Measurements from ENCODE around the gene DYRK2.

The DYRK2 gene

GRCh38 chr12:67655829-67656228 lies 7.3 kb downstream of the DYRK2 start:
- DNase-seq (ENCODE audit: low read depth): no peak
- no peak overlapping the region for H3K4me3 ChIP-seq (ENCODE audit: low read depth, low read length)
- TF ChIP-seq CTCF (IDR thresholded peaks at IDR 0.05; ENCODE audit: control insufficient read depth, extremely low read depth, insufficient read depth): no peak

GRCh38 chr12:67656251-67656650 lies 7.7 kb downstream of the DYRK2 start:
- DNase-seq (ENCODE audit: low read depth): no peak
- TF ChIP-seq CTCF (IDR thresholded peaks at IDR 0.05; ENCODE audit: control insufficient read depth, extremely low read depth, insufficient read depth): no peak
- H3K4me3 ChIP-seq (ENCODE audit: low read depth, low read length): no peak overlapping the region

- no peak for TF ChIP-seq CTCF (IDR thresholded peaks at IDR 0.05; ENCODE audit: control insufficient read depth, extremely low read depth, insufficient read depth)
- no peak for DNase-seq (ENCODE audit: low read depth)
- no peak overlapping the region for H3K4me3 ChIP-seq (ENCODE audit: low read depth, low read length)
Measured at GRCh38 chr12:67658486-67658885, 9.9 kb downstream of the DYRK2 start.

- no peak overlapping the region for H3K4me3 ChIP-seq (ENCODE audit: low read depth, low read length)
- no peak for TF ChIP-seq CTCF (IDR thresholded peaks at IDR 0.05; ENCODE audit: control insufficient read depth, extremely low read depth, insufficient read depth)
- no peak for DNase-seq (ENCODE audit: low read depth)
Measured at GRCh38 chr12:67659292-67659691, 10.7 kb downstream of the DYRK2 start.

GRCh38 chr12:67661311-67662021 lies 12.9 kb downstream of the DYRK2 start:
- no peak for DNase-seq (ENCODE audit: low read depth)
- no peak overlapping the region for H3K4me3 ChIP-seq (ENCODE audit: low read depth, low read length)
- no peak for TF ChIP-seq CTCF (IDR thresholded peaks at IDR 0.05; ENCODE audit: control insufficient read depth, extremely low read depth, insufficient read depth)

GRCh38 chr12:67662910-67663538 lies 14.5 kb downstream of the DYRK2 start:
- H3K4me3 ChIP-seq (ENCODE audit: low read depth, low read length): no peak overlapping the region
- DNase-seq (ENCODE audit: low read depth): no peak
- TF ChIP-seq CTCF (IDR thresholded peaks at IDR 0.05; ENCODE audit: control insufficient read depth, extremely low read depth, insufficient read depth): no peak

GRCh38 chr12:67664171-67664570 lies 15.6 kb downstream of the DYRK2 start:
- TF ChIP-seq CTCF (IDR thresholded peaks at IDR 0.05; ENCODE audit: control insufficient read depth, extremely low read depth, insufficient read depth): no peak
- H3K4me3 ChIP-seq (ENCODE audit: low read depth, low read length): no peak overlapping the region
- DNase-seq (ENCODE audit: low read depth): no peak

All from LNCaP clone FGC (cell line).